A549 (cell line): ENCODE results near the gene VIPAS39. TPM values are rescaled to one million over a fixed set of nuclear protein-coding genes. Genes with fewer than 3 reads are reported as not detected.

Experiments
- ATAC-seq, 2 experiments: fragments of 200-7000 bp in 1 of 2; fragments of >200 bp in 1 of 2; cut with Nextera tagmentation in 1 of 2; cut with Tn5 transposase in 1 of 2; 3 replicates each; pipeline versions ENCODE4 v1.8.0 to v1.9.1; 2018 to 2020; ENCODE audit warnings: mild to moderate bottlenecking in 1 of 2, moderate library complexity in 1 of 2
- CTCF ChIA-PET: fragments of 300-600 bp; sonication (Branson Sonifier 250); formaldehyde crosslinking; extraction: SDS; loops from one replicate; lab custom pipeline; 2021; ENCODE audit warnings: antibody characterized with exemption, inconsistent platforms; lab: Yijun Ruan, JAX
- POLR2A ChIA-PET: fragments of 350-600 bp; formaldehyde crosslinking; extraction: SDS; loops from one replicate; lab custom pipeline; 2021; ENCODE audit warnings: antibody characterized with exemption, inconsistent platforms; lab: Yijun Ruan, JAX
- DNase-seq, 2 experiments: peaks; one replicate each; pipeline versions ENCODE4 v3.0.0 to v3.0.0-alpha.2; 2011 to 2016; ENCODE audit warnings: low read depth in 1 of 2, low spot score in 1 of 2
- FAIRE-seq: peaks from 2 replicates; lab custom pipeline; 2011; peaks lifted over from hg19 to GRCh38; lab: Jason Lieb, UNC
- H3K27ac ChIP-seq, 2 experiments: fragments of >200 bp; sonication (Bioruptor Twin); formaldehyde crosslinking; 3 replicates each; pipeline ENCODE4 v1.5.1; 2016 to 2017
- H3K4me1 ChIP-seq: fragments of >200 bp; sonication (Bioruptor Twin); formaldehyde crosslinking; 3 replicates; pipeline ENCODE4 v1.6.1; 2016
- H3K4me2 ChIP-seq: fragments of >200 bp; sonication (Bioruptor Twin); formaldehyde crosslinking; 3 replicates; pipeline ENCODE4 v1.6.1; 2016
- H3K4me3 ChIP-seq: fragments of >200 bp; sonication (Bioruptor Twin); formaldehyde crosslinking; 3 replicates; pipeline ENCODE4 v1.5.1; 2016
- H3K9me3 ChIP-seq: fragments of >200 bp; sonication (Bioruptor Twin); formaldehyde crosslinking; 3 replicates; pipeline ENCODE4 v1.6.1; 2016
- ATOH8 ChIP-seq: fragments of 250-450 bp; sonication (Bioruptor Pico); IDR thresholded peaks from 2 replicates; pipeline ENCODE4 v1.5.0; 2020; ENCODE audit warnings: low read depth, mild to moderate bottlenecking, moderate library complexity
- CBX8 ChIP-seq: fragments of 200-600 bp; sonication (generic); IDR thresholded peaks from 2 replicates; pipeline ENCODE4 v1.6.1; 2016
- CEBPB ChIP-seq, 2 experiments: fragments of >200 bp in 1 of 2; sonication (Bioruptor Twin) in 1 of 2; formaldehyde crosslinking in 1 of 2; IDR thresholded peaks; 2 replicates each; pipeline ENCODE4 v1.6.1; 2012 to 2016
- CTCF ChIP-seq: fragments of >200 bp; sonication (Bioruptor Twin); formaldehyde crosslinking; IDR thresholded peaks from 3 replicates; pipeline ENCODE4 v1.5.1; 2016
- EHF ChIP-seq: fragments of 250-450 bp; sonication (Bioruptor Pico); IDR thresholded peaks from 2 replicates; pipeline ENCODE4 v1.5.0; 2020; ENCODE audit warnings: mild to moderate bottlenecking
- FOXS1 ChIP-seq: fragments of 250-450 bp; sonication (Bioruptor Pico); IDR thresholded peaks from 2 replicates; pipeline ENCODE4 v1.5.0; 2020; ENCODE audit warnings: mild to moderate bottlenecking, moderate library complexity
- HES2 ChIP-seq: fragments of >200 bp; sonication (Bioruptor Twin); formaldehyde crosslinking; IDR thresholded peaks from 2 replicates; pipeline ENCODE4 v1.6.1; 2016
- KDM1A ChIP-seq: fragments of 200-600 bp; sonication (generic); IDR thresholded peaks from 2 replicates; pipeline ENCODE4 v1.6.1; 2016; ENCODE audit warnings: low read depth, mild to moderate bottlenecking
- MAFK ChIP-seq: fragments of 450-650 bp; IDR thresholded peaks from 2 replicates; pipeline ENCODE4 v1.6.1; 2014; ENCODE audit not compliant: partially characterized antibody
- MAX ChIP-seq: IDR thresholded peaks from 2 replicates; pipeline ENCODE4 v1.6.1; 2012
- MYC ChIP-seq: IDR thresholded peaks from 2 replicates; pipeline ENCODE4 v1.6.1; 2012; ENCODE audit warnings: mild to moderate bottlenecking, inconsistent platforms, low read length, improper control_type of control experiment, borderline replicate concordance
- NFE2L2 ChIP-seq: fragments of 150-350 bp; conservative IDR thresholded peaks from 2 replicates; pipeline ENCODE4 v1.6.1; 2014; ENCODE audit warnings: low read length
- NPAS2 ChIP-seq: fragments of 250-450 bp; sonication (Bioruptor Pico); IDR thresholded peaks from 2 replicates; pipeline ENCODE4 v1.8.0; 2022; ENCODE audit warnings: mild to moderate bottlenecking, moderate library complexity, borderline replicate concordance
- NR3C1 ChIP-seq: fragments of >200 bp; sonication (Bioruptor Twin); formaldehyde crosslinking; IDR thresholded peaks from 3 replicates; pipeline ENCODE4 v1.6.1; 2017
- RARB ChIP-seq: fragments of 250-450 bp; sonication (Bioruptor Pico); IDR thresholded peaks from 2 replicates; pipeline ENCODE4 v1.8.0; 2021; ENCODE audit warnings: mild to moderate bottlenecking, moderate library complexity
- REST ChIP-seq: fragments of 200-600 bp; sonication (generic); IDR thresholded peaks from 2 replicates; pipeline ENCODE4 v1.6.1; 2016; ENCODE audit warnings: antibody characterized with exemption, mild to moderate bottlenecking, moderate library complexity
- WGBS: methylation state at CpG from one replicate; pipeline ENCODE4 v1.1.6; 2017; ENCODE audit errors: missing lambda C conversion rate; 5-methylcytosine and 5-hydroxymethylcytosine counted together
- polyA plus RNA-seq, 4 experiments: library from polyadenylated mRNA; depleted of rRNA in 3 of 4; stranded (reverse); fragments of >200 nt; fragmentation: RNase III in 1 of 4; extraction: RNeasy Plus Mini Kit Qiagen cat#74134 plus additional on column Dnase treatment in 1 of 4; gene quantifications; 2 replicates in 3 of 4; 3 replicates in 1 of 4; pipeline ENCODE4 v1.2.3, GENCODE V29; 2011 to 2017

Gene VIPAS39
- polyA plus RNA-seq, 2 of the 4 experiments (the other 2 are of a cell fraction): 14.9 to 35.8 TPM

GRCh38 chr14:77378701-77379100, 78.7 kb downstream of the VIPAS39 start:
- TF ChIP-seq HES2: no peak
- no peak for TF ChIP-seq NR3C1
- TF ChIP-seq NPAS2: no peak
- no peak for TF ChIP-seq REST
- no peak for TF ChIP-seq EHF (CRISPR knock-in tag)
- no peak for TF ChIP-seq CEBPB (IDR thresholded peaks at IDR 0.05)
- no peak for TF ChIP-seq MYC
- TF ChIP-seq CTCF: no peak
- no peak for TF ChIP-seq CBX8
- TF ChIP-seq KDM1A: no peak
- no peak for TF ChIP-seq ATOH8 (CRISPR knock-in tag)
- no peak for TF ChIP-seq RARB (CRISPR knock-in tag)
- no peak for TF ChIP-seq NFE2L2
- no peak for TF ChIP-seq FOXS1 (CRISPR knock-in tag)
- no peak for TF ChIP-seq MAFK
- no peak overlapping the region for H3K27ac ChIP-seq
- H3K4me1 ChIP-seq: peaks cover 13% of the 10 kb centered on the region; the same call in 2 of the 3 replicates
- FAIRE-seq (no peak), ATAC-seq (no peak), DNase-seq (no peak)
- ChIA-PET CTCF (no interaction called here), POLR2A (no interaction called here)
- H3K4me3 ChIP-seq: no peak overlapping the region
- H3K9me3 ChIP-seq: no peaks in the 10 kb centered on the region
- H3K4me2 ChIP-seq: no peak overlapping the region
- 75% methylated on average over 6 of the region's 6 CpGs for WGBS

GRCh38 chr14:77377502-77377844, 79.9 kb downstream of the VIPAS39 start:
- FAIRE-seq (no peak), ATAC-seq (peak; percentile 45 to 61)
- POLR2A ChIA-PET: interaction anchor here (0.6 to 1.9 kb wide), 5 partner anchors 12 to 312 kb away, joined by 3 to 24 read pairs (median 4); partner anchors contain the start of genes GSTZ1, POMT2 and VIPAS39

More at GRCh38 chr14:77377502-77377844, 79.9 kb downstream of the VIPAS39 start:
- H3K4me2 ChIP-seq: peak overlapping the region; percentile 87
- 24% methylated on average over 10 of the region's 10 CpGs for WGBS
- TF ChIP-seq MAX: 0 out of 2 replicates have a peak, but pooled peaks have one; percentile 31
- no peak for TF ChIP-seq MAFK
- H3K27ac ChIP-seq: peak overlapping the region; percentile 91 to 92
- no peaks in the 10 kb centered on the region for H3K9me3 ChIP-seq
- DNase-seq: no peak
- CTCF ChIA-PET: interaction anchor here (0.5 to 1.7 kb wide), 9 partner anchors 21 to 301 kb away, joined by 3 to 8 read pairs (median 3); no protein-coding TSS in a partner anchor
- peak overlapping the region; percentile 91 for H3K4me3 ChIP-seq
- peaks cover 13% of the 10 kb centered on the region; the same call in 2 of the 3 replicates for H3K4me1 ChIP-seq
